HG03558 (cell line): ENCODE results near the gene GSE1.

Experiments
- ATAC-seq: cut with Tn5 transposase; IDR thresholded peaks from one replicate; pipeline ENCODE4 v1.9.1; 2021; ENCODE audit warnings: moderate number of reproducible peaks; ENCODE audit not compliant: unreplicated experiment; ENCODE audit errors: extremely low read depth

The GSE1 gene

GRCh38 chr16:85667841-85668413 is 54.8 kb downstream of the GSE1 start:
- no peak for ATAC-seq

- ATAC-seq = no peak
Measured at GRCh38 chr16:85668676-85669424, 55.7 kb downstream of the GSE1 start.

- no peak for ATAC-seq
Measured at GRCh38 chr16:85670840-85671239, 57.7 kb downstream of the GSE1 start.

- ATAC-seq = no peak
Measured at GRCh38 chr16:85673529-85674417, 60.7 kb downstream of the GSE1 start.

- no peak for ATAC-seq
Measured at GRCh38 chr16:85674418-85674755, 61.3 kb downstream of the GSE1 start.

- ATAC-seq = no peak
Measured at GRCh38 chr16:85674828-85675227, 61.7 kb downstream of the GSE1 start.

- ATAC-seq = no peak
Measured at GRCh38 chr16:85675251-85675874, 62.2 kb downstream of the GSE1 start.

GRCh38 chr16:85676466-85676865 is 63.3 kb downstream of the GSE1 start:
- ATAC-seq = no peak

- no peak for ATAC-seq
Measured at GRCh38 chr16:85677383-85677967, 64.4 kb downstream of the GSE1 start.

GRCh38 chr16:85678016-85678415 is 64.9 kb downstream of the GSE1 start:
- ATAC-seq = no peak

GRCh38 chr16:85678821-85679220 is 65.7 kb downstream of the GSE1 start:
- ATAC-seq = no peak

- no peak for ATAC-seq
Measured at GRCh38 chr16:85679870-85680269, 66.7 kb downstream of the GSE1 start.

GRCh38 chr16:85680352-85680944 is 67.3 kb downstream of the GSE1 start:
- no peak for ATAC-seq

GRCh38 chr16:85681255-85681654 is 68.1 kb downstream of the GSE1 start:
- ATAC-seq = no peak

GRCh38 chr16:85682516-85682915 is 69.4 kb downstream of the GSE1 start:
- no peak for ATAC-seq

- no peak for ATAC-seq
Measured at GRCh38 chr16:85683363-85683762, 70.2 kb downstream of the GSE1 start.

- ATAC-seq = no peak
Measured at GRCh38 chr16:85685251-85685650, 72.1 kb downstream of the GSE1 start.

GRCh38 chr16:85686912-85687591 is 73.9 kb downstream of the GSE1 start:
- no peak for ATAC-seq

- ATAC-seq = no peak
Measured at GRCh38 chr16:85687651-85688471, 74.7 kb downstream of the GSE1 start.
